ENCODE measurements around the gene SRR.

- no peak for TF ChIP-seq CTCF (IDR thresholded peaks at IDR 0.05; ENCODE audit: insufficient read depth, low read length, poor library complexity, severe bottlenecking)
- TF ChIP-seq EZH2phosphoT487 (conservative IDR thresholded peaks at IDR 0.05; ENCODE audit: low read length) = no peak
These were observed 36.9 kb upstream of the SRR start for GRCh38 chr17:2266865-2267228.
